ENCODE results near the gene TOR2A. TPM values are rescaled to one million over a fixed set of nuclear protein-coding genes. Genes with fewer than 3 reads are reported as not detected.
"Not testable (repeated sequence)": the region's sequence is repeated elsewhere in the genome, so short reads cannot be mapped to it uniquely, and the experiment has no call there.

Gene TOR2A
- 13.0 and 15.0 TPM in 2 replicates for total RNA-seq

DNA sequence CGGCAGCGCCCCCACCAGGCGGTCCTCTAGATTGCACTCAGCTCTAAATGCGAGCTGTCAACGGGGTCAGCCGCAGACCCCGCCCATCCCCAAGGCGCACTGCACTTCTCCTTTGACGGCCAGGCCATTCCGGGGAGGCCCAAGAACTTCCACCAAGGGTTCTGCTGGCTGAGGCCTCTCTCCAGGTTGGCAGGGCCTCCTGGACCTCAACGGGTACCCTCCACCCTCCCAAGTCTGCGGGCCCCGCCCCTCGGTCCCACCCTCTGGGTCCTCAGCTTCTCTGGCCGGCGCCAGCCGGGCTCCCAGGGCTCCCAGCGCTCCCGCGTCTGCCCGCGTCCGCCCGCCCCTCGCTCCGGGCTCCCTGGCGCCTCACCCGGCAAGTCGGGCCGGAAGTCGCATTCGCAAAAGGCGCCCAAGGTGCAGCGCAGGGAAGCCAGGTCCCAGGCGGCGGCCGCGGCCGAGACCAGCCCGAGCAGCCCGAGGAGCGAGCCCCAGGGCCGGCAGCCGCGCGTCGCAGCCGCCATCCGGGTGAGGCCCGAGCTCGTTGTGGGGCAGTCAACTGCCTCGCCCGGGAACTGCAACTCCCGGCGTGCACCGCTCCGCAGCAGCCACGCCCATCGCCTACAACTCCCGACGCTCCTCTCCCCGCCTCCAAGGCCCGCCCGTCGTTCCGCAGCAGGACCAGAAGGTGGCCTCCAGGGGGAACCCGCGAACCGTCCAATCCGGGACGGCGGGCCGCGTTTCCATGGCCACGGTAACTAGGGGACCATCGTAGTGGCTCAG lies at the start of gene TOR2A:
Gene TOR2A (minus strand): TSS at position 548 of the 783 bp plus-strand sequence. CDS start 24 bp downstream, at position 524.
- H3K4me3 ChIP-seq (ENCODE audit: low read depth, low read length): peak within 1 kb of the TSS; percentile 70
- TF ChIP-seq, protein P1, sequence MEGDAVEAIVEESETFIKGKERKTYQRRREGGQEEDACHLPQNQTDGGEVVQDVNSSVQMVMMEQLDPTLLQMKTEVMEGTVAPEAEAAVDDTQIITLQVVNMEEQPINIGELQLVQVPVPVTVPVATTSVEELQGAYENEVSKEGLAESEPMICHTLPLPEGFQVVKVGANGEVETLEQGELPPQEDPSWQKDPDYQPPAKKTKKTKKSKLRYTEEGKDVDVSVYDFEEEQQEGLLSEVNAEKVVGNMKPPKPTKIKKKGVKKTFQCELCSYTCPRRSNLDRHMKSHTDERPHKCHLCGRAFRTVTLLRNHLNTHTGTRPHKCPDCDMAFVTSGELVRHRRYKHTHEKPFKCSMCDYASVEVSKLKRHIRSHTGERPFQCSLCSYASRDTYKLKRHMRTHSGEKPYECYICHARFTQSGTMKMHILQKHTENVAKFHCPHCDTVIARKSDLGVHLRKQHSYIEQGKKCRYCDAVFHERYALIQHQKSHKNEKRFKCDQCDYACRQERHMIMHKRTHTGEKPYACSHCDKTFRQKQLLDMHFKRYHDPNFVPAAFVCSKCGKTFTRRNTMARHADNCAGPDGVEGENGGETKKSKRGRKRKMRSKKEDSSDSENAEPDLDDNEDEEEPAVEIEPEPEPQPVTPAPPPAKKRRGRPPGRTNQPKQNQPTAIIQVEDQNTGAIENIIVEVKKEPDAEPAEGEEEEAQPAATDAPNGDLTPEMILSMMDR (conservative IDR thresholded peaks at IDR 0.05; ENCODE audit: low read depth, low read length): peak; percentile 93
- peak; percentile 46 for DNase-seq (ENCODE audit: low read depth)

DNA sequence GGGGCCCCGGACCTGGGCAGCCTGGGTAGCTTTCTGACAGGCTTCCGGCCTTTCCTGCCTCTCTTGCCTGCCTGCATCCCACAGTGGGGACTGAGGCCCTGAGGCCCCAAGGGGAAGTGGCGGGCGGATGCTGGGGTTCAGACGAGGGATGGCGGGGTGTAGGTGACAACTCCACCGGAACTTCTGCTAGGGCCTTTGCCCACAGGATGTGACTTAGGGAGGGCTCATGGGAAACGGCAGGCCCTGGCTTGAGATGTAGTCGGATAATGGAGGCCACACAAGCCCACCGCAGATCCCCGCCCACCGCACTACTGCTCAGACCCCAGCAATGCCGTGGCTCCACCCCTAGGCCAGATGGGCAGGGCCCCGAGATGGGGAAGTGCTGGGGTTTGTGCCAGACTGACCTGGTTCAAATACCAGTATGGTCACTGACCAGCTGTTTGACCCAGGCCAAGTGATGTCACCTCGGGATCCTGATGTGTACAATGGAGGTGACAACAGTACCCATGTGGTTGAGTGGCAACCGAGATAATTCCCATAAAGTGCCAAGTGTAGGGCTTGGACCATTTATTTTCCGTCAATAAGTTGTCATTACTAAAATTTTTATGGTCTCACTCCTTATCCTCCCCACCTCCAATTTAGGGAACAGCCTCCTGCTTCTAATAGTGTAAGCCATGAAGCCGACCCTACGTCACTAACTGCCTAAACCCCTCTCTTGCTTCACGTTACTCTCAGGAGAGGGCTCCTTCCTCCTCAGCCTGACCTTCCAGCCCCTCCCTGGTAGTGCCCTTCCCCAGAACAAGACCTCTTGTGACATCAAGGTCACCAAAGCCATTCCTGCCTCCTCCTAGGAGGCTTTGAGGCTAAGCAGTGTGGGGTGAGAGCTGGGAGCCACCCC lies 48.3 kb upstream of the TOR2A start:
- TF ChIP-seq, protein P1 (conservative IDR thresholded peaks at IDR 0.05; ENCODE audit: low read depth, low read length): no peak
- no peak for DNase-seq (ENCODE audit: low read depth)

DNA sequence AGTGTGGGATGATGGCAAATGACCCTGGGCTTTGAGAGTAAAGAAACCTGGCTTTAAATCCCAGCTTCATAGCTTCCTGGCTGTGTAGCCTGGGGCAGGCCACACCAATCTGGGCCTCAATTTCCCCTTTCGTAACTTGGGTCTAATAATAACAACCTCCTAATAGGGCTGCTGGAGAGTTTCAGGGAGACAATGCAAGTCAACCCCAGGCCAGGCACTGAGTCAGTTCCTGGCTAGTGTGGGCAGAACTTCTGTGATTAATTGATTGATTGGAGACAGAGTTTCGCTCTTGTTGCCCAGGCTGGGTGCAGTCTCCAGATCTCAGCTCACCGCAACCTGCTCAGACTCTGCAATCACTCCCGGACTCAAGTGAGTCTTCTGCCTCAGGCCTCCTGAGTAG lies 46.7 kb upstream of the TOR2A start:
- no peak overlapping the region for H3K4me3 ChIP-seq (ENCODE audit: low read depth, low read length)
- no peak for DNase-seq (ENCODE audit: low read depth)

More for the DNA sequence above, 48.3 kb upstream of the TOR2A start:
- no peak overlapping the region for H3K4me3 ChIP-seq (ENCODE audit: low read depth, low read length)

DNA sequence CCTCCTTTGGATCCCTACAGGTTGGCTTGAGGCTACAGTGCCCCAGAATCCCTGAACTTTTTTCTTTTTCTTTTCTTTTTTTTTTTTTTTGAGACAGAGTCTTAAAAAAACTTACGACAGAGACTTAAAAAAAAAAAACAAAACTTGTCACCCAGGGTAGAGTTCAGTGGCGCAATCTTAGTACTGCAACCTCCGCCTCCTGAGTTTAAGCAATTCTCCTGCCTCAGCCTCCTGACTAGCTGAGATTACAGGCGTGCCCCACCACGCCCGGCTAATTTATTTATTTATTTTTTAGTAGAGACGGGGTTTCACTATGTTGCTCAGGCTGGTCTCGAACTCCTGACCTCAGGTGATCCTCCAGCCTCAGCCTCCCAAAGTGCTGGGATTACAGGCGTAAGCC lies 45.8 kb upstream of the TOR2A start:
- not testable (repeated sequence) for H3K4me3 ChIP-seq (ENCODE audit: low read depth, low read length); DNase-seq (ENCODE audit: low read depth)

More for the DNA sequence above, 46.7 kb upstream of the TOR2A start:
- TF ChIP-seq, protein P1 (conservative IDR thresholded peaks at IDR 0.05; ENCODE audit: low read depth, low read length): no peak

DNA sequence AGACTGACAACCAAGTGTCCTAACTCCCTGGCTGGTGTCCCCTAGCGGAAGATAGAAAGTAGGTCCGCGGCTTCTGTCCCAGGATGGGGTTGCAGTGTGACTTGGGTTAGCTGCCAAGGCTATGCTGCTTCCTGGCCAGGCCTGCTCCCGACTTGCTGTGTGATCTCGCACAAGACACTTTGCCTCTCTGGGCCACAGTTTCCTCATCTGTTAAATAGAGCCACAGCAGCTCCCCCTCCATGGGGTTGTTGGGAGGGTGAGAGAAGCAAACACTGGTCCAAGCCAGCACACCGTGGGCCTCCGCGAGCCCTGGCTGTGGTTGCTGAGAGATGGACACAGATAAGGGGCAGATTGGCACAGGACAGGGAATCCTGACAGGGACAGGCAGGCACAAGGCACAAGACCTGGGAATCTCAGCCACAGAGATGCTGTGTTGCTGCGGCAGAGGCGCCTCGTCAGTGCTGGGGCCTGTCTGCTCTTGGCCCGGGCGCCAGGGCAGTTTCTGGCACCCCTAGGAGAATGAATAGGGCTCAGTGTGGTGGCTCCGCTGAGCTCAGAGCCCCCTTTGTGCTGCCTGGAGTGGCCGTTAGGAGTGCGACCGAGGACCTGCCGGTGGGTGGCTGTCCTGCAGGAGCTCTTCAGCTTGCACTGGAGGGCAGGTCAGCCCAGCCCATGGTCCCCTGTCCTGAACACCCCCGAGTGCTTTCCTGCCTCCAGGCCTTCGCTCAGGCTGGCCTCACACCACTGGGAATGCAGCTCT lies 45.2 kb upstream of the TOR2A start:
- no peak overlapping the region for H3K4me3 ChIP-seq (ENCODE audit: low read depth, low read length)
- DNase-seq (ENCODE audit: low read depth): no peak
- TF ChIP-seq, protein P1 (conservative IDR thresholded peaks at IDR 0.05; ENCODE audit: low read depth, low read length): no peak

DNA sequence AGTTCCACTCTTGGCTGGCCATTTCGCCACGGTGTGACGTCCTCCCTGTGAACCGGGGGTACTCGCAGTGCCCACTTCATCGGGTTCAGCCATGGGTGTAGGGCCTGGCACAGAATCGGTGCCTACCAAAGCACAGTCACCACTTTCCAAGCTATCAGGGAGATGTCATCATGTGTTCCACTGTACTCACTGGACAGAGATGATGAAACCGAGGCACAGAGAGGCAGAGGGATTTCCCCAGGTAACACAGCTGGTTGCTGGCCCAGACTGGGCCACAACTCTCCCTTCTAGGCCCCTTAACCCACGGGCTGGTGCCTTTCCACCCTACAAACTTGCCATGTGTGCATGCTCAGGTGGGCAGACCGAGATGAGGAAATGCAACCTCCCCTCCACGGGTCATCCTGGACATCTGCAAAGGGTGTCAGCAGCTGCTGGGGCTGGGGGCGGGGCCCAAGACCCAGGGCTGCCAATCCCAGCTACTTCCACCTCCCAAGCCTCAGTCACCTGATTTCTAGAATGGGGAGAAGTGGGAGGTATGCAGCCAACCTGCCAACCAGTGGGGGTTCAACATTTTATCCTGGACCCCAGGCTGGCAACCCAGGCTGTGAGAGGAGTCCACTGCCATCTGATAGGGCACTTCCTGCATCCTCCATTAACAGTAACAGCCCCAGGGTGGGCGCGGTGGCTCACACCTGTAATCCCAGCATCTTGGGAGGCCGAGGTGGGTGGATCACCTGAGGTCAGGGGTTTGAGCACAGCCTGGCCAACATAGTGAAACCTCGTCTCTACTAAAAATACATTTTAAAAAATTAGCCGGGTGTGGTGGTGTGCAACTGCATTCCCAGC lies 44.3 kb upstream of the TOR2A start:
- no peak overlapping the region for H3K4me3 ChIP-seq (ENCODE audit: low read depth, low read length)
- no peak for DNase-seq (ENCODE audit: low read depth)
- TF ChIP-seq, protein P1 (conservative IDR thresholded peaks at IDR 0.05; ENCODE audit: low read depth, low read length): no peak
